SK-MEL-5 (cell line): ENCODE measurements around the gene CAPN11. TPM values are rescaled to one million over a fixed set of nuclear protein-coding genes. Genes with fewer than 3 reads are reported as not detected.

Experiments
- DNase-seq: peaks from one replicate; pipeline ENCODE4 v3.0.0-alpha.2; 2016; ENCODE audit warnings: low read depth, low spot score
- in situ Hi-C: cut with HindIII; loops from 2 replicates; pipeline ENCODE4 v1.10.0; 2016; ENCODE audit warnings: low sequenced_read_pairs, high pct_unique_total_duplicates, low pct_unique_long_range_greater_than_20kb
- total RNA-seq: library from RNA; depleted of rRNA; stranded (reverse); fragments of >200 nt; shearing (Covaris generic); gene quantifications from 2 replicates; pipeline ENCODE4 v1.2.3, GENCODE V29; 2014

CAPN11 gene
- total RNA-seq, 1 experiment from 2014 or later, result not detected

DNA sequence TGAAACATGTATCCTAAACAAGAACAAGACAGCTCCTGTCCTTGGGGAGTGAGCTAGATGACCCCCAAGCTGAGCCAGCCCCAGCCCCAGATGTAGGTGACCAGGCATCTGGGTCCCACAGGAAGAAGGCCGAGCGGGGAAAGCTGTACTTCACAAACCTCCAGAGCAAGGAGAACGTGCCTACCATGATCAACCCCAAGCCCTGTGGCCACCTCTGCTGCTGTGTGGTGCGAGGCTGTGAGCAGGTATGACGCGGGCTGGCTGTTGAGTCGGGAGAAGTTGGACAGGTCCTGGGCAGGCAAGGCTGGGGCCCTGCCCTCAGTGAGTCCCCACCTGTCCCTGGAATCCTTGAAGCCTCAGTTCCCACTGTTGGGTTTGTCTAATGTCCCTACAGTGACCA is 11.4 kb upstream of the CAPN11 start:
- in situ Hi-C loops, result no loop called here
- no peak for DNase-seq

DNA sequence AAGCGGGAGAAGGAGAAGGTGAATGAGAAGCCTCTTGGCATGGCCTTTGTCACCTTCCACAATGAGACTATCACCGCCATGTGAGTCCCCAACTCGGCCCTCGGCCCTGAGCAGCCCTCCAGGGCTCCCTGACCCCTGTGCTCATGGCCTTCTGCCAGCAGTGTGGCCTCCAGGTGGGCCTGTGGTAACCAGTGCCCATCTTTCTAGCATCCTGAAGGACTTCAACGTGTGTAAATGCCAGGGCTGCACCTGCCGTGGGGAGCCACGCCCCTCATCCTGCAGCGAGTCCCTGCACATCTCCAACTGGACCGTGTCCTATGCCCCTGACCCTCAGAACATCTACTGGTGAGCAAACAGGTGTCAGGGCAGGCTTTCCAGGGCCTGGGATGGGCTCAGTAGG is 10.3 kb upstream of the CAPN11 start:
- no peak for DNase-seq
- in situ Hi-C loops, result no loop called here

DNA sequence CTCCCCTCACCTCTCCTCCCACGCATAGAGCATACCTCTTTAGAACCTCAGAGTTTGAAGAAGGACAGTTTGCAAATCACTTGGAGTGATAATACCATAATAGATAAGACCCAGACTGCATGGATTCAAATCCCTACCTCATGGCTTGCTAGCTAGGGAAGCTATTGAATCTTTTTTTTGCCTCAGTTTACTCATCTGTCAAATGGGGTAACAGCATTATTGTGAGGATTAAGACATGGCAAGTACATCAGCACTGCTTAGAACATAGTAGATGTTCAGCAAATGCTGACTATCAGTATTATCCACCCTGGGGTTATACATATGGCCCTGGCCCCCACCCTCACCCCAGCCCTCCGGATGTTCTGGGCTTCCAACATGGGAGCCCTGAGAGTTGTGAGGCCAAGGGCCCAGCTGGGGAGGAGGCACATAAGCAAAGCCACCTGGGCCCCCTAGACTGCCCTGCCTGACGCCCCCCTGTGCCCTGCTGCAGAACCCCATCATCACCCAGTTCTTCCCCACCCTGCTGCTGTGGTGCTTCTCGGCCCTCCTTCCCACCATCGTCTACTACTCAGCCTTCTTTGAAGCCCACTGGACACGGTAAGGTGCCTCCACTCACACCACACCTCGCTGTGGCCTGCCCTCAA is 9.1 kb upstream of the CAPN11 start:
- in situ Hi-C loops, result no loop called here
- no peak for DNase-seq

DNA sequence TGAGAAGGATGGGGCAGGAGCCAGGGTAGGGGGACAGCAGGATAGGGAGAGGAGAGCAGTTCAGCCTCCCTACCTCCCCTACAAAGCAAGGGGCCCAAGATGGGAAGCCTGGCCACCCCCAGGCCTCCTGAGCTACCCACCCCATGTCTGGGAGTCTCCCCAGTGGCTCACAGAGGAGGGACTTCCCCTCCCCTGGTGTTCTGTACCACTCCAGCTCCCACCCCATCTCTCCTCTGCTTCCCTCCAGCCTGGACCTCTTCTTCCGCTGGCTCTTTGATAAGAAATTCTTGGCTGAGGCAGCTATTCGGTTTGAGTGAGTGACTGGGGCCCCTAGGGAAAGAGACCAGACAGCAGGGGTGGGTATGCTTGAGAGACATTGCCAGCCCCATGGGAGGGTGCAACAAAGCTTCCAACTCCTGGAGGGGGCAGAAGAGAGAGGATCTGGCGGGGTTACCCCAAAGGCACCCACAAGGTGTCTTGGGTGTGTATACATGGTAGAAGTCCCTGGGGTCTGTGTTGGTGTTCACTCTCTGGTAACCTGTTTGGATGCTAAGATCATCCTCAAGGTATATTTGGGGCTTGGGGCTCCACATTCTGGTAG is 8.2 kb upstream of the CAPN11 start:
- in situ Hi-C loops, result no loop called here
- no peak for DNase-seq

DNA sequence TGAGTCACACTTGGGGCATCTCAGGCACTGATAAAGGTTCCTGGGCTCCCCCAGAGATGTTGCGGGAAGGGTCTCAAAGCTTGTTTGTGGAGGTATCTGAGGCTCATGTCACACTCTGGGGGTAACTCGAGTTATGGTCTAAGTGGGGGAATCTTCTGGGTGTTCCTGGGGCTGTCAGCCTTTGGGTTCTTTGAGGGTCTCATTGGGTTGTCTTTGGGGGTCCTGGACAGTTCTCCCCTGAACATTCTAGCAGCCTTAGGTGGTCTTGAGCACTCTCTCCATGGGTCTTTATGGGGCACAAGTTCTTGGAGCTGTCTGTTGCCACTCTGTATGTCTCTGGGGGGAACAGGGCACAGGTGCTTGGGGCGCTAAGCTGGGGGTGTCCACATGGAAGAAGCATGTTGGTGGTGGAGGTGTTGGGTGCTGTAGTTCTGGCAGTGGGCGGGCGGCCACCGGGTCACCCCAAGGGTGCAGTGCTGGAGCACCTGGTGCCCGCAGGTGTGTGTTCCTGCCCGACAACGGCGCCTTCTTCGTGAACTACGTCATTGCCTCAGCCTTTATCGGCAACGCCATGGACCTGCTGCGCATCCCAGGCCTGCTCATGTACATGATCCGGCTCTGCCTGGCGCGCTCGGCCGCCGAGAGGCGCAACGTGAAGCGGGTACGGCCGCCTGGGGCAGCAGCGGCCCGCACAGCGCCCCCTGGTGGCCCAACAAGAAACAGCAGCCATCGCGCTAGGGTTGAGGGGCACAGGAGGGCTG is 7.1 kb upstream of the CAPN11 start:
- DNase-seq, result peak; percentile 64
- in situ Hi-C loops, result no loop called here

DNA sequence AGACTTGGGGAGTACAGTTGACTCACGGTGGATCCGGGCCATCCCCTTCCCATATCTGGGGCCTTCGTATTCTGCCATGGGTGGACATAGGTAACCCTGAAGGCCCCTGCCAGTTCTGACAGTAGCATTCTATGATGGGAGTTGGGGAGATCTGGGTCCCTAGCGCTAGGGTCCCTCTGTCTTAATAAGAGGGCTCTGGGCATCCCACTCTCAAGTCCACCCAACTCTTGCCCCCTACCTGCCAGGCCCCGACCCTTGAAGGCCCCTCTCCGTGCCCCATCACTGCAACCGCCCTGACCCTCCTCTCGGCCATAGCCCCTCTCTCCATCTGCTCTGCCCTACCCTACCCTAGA is 6.5 kb upstream of the CAPN11 start:
- in situ Hi-C loops, result no loop called here
- no peak for DNase-seq

DNA sequence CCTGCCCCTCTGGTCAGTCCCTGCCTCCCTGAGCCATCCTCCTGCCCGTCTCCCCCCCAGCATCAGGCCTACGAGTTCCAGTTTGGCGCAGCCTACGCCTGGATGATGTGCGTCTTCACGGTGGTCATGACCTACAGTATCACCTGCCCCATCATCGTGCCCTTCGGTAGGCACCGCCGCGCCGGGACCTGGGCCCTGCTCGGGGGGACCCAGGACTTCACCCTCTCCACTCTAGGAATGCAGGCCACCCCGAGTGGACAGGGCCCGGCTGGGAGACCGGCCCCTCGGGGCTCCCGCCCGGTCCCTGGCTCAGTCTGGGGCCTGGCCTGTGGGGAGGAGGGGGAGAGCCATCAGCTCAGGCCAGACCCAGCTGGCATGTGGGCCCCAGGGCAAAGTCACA is 6.1 kb upstream of the CAPN11 start:
- in situ Hi-C loops, result no loop called here
- DNase-seq, result no peak

DNA sequence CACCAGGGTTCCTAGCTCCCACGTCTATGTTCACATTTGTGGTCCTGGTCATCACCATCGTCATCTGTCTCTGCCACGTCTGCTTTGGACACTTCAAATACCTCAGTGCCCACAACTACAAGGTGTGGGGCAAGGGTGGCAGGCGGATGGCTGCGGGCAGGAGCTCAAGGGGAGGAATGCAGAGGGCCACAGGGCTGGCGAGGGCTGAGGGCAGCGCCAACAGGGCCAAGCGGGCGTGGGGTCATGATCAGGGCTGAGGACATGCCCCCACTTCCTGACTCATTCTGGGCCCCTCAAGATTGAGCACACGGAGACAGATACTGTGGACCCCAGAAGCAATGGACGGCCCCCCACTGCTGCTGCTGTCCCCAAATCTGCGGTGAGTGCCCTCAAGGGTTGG is 4.6 kb upstream of the CAPN11 start:
- no peak for DNase-seq
- in situ Hi-C loops, result no loop called here

DNA sequence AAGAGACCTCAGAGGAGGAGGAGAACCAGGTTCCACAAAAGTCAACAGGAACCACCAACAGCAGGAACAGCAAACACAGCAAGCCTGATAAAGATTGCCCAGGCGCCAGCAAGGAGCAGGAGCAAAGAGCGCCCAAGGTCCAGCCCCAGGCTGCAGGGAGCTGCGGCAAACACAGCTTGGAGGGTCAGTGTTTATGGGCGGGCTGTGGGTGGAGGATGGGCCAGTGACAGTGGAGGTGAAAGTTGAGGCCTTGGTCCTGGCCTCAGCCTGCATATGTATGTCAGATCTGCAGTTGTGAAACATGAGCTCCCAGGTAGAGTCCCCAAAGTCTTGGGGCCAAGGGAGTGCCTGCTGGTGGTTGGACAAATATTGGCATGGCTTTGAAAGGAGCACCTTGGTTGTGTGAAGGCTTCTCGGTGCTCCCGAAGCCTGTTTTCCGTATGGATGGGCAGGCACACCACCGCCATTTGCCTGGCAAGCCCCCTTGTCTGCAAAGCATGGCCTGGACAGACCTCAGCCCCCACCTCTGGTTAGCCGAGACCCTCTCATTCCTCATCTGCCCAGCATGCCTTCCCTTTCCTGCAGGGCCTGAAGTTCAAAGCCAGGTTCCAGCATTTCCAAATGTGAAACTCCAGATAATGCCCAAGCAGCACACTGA is 2.0 kb upstream of the CAPN11 start:
- in situ Hi-C loops, result no loop called here
- no peak for DNase-seq

DNA sequence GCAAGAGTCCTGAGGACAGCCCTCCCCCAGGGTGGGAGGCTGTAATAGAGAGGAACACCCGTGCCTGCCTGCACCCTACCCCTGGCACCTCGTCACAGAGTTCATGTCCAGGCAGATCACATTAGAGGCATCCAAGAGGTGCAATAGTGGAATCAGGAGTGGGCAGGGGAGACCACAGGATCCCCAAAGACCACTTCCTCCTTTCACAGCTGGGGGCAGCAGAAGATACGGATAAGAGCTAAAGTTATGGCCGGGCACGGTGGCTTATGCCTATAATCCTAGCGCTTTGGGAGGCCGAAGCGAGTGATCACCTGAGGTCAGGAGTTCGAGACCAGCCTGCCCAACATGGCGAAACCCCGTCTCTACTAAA is 1.5 kb upstream of the CAPN11 start:
- in situ Hi-C loops, result no loop called here
- no peak for DNase-seq

DNA sequence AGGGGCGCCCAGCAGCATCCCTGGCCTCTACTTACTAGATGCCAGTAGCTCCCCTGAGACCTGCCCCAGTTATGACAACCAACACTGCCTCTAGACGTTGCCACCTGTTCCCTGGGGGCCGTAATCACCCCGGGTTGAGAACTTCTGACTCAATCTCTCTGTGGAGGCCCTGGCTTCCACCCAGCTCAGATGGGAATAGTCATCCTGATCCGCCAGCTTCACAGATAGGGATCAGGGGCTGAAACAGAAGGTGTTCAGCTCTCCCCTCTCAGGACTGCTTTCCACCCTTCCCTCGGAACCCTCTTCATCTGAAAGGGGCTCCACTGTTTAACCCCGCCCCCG is 3.3 kb downstream of the CAPN11 start:
- in situ Hi-C loops, result no loop called here
- DNase-seq, result no peak

DNA sequence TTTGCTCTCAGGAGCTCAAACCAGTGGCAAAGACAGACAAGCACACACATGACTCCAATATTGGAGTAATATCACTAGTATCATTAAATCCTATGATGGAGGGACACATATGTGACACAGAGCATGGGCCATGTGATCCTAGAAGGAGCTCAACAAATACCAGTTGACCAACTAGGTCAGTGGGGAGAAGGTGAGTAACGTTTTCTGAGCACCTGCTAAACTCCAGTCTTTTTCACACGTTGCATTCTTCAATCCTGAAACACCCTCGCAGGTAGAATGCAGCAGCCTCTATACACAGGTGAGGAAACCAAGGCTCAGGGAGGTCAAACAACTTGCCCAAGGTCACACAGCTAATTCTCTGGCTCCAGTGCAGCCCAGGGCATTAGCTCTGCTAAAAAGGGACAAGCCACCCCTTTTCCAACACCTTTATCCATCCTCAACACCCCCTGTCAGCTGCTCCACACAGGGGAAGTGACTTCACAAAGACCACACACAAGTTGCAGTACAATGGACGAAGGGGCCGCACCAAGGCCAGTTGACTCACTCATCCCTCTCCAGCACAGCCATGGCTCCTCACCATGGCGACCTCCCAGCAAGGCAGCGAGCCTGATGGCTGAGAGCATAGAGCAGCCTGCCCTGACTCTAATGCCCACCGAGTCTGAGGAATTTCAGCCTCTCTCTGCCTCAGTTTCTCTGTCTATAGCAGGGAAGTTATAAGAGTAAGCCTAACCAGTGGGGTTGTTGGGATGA is 4.4 kb downstream of the CAPN11 start:
- no peak for DNase-seq
- in situ Hi-C loops, result no loop called here

DNA sequence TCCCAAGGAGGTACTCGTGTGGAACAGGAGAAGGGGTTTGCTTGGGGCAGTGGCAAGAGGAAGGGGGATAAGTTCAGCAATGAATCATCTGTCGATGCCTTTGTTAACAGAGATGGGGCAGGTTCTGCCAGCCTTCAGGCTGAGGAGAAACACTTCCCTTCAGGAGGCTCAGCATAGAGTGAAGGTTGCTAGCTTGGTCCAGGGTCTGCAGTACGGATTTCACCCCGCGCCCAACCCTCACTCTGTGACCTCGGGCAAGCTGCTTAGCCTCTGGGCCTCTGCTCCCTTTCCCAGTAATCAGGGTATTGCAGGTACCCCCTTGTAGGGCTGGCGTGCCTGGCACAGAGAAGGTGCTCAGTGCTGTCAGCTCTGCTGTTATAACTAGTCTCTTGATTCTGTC is 7.5 kb downstream of the CAPN11 start:
- no peak for DNase-seq
- in situ Hi-C loops, result no loop called here

DNA sequence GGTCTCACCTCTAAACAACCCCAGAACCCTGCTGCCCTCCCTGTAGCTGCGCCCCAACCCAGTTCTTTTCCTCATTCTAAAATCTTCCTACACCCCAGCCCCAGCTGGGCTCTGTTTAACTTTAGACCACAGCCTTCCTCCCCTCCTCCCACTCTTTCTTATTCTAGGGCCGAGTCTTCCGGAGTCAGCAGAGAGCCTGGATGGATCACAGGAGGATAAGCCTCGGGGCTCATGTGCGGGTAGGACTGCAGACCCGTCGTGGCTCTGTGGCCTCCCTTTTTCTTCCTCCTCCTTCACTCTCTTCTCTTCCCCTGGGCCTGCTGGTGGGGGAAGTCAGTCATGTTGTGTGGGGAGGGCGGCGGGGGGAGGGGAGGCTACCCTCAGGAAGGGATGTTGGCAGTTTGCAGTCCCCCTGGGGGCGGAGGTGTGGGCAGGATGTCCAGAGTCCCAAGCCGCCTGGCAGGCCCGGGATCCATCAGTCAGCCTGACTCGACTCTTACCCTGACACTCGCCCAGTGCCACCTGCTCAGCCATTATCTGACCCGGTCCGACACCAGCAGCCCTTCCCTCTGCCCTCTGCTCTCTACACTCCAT is 8.1 kb downstream of the CAPN11 start:
- in situ Hi-C loops, result no loop called here
- no peak for DNase-seq

DNA sequence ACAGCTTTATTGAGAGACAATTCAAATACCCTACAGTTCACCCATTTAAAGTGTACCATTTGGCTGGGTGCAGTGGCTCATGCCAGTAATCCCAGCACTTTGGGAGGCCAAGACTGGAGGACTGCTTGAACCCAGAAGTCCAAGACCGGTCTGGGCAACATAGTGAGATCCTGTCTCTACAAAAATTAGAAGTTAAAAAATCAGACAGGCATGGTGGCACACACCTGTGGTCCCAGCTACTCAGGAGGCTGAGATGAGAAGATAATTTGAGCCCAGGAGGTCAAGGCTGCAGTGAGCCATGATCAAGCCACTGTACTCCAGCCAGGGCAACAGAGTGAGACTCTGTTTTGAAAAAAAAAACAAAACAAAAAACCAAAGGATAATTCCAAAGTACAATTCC is 8.9 kb downstream of the CAPN11 start:
- DNase-seq, result no peak
- in situ Hi-C loops, result no loop called here

DNA sequence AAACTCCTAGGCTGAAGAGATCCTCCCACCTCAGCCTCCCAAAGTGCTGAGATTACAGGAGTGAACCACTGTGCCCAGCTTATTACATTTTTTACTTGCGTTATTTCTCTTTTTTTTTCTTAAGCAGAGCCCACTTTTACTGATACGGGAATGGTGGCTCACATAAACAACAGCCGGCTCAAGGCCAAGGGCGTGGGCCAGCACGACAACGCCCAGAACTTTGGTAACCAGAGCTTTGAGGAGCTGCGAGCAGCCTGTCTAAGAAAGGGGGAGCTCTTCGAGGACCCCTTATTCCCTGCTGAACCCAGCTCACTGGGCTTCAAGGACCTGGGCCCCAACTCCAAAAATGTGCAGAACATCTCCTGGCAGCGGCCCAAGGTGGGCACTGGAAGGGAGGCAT is 10.5 kb downstream of the CAPN11 start:
- in situ Hi-C loops, result no loop called here
- no peak for DNase-seq

DNA sequence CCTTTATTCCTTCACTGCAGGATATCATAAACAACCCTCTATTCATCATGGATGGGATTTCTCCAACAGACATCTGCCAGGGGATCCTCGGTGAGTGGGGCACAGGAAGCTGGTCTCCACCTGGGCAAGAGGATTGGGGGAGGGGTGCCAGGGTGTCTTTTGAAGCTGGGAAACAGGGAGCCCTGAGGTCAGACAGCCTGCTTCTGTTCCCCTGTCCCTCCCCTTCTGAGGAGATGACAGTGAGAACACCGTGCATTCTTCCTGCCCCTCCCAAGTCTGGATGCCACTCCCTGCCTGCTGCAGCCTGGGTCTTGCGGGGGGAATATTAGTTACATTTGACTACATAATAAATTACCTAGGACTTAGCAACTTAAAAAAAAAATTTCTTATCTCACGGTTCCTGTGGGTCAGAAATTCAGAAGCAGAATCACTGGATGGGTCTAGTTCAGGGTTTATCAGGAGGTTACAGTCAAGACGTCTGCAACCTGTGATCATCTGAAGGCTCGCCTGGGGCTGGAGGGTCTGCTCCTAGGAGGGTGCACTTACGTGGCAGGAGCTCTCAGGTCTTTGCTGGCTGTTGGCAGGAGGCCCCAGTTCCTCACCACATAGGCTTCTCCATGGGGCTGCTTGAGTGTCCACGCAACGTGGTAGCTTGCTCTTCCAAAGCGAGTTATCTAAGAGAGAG is 11.4 kb downstream of the CAPN11 start:
- in situ Hi-C loops, result no loop called here
- no peak for DNase-seq
